SK-N-SH treated with all-trans-retinoic acid at 6 μM for 48 hours (cell line): ENCODE results near the gene OTOF.

Source experiments
- ATAC-seq: fragments of 200-7000 bp; cut with Tn5 transposase; 3 replicates; pipeline ENCODE4 v1.9.1; 2020; ENCODE audit warnings: mild to moderate bottlenecking, moderate library complexity
- ARNTL ChIP-seq: fragments of 450-650 bp; formaldehyde crosslinking; IDR thresholded peaks from 2 replicates; pipeline ENCODE4 v1.5.0; 2020; ENCODE audit warnings: low read depth, mild to moderate bottlenecking, moderate library complexity, borderline replicate concordance
- BACH2 ChIP-seq: fragments of 250-450 bp; sonication (Bioruptor Pico); IDR thresholded peaks from 2 replicates; pipeline ENCODE4 v1.9.0; 2021; ENCODE audit warnings: mild to moderate bottlenecking, borderline replicate concordance
- CREB5 ChIP-seq: fragments of 250-450 bp; sonication (Bioruptor Pico); IDR thresholded peaks from 2 replicates; pipeline ENCODE4 v1.5.1; 2020; ENCODE audit warnings: low read depth, mild to moderate bottlenecking, moderate library complexity
- CSDC2 ChIP-seq: fragments of 250-450 bp; sonication (Bioruptor Pico); IDR thresholded peaks from 2 replicates; pipeline ENCODE4 v1.5.0; 2020; ENCODE audit warnings: mild to moderate bottlenecking, moderate library complexity
- CSRNP3 ChIP-seq: fragments of 250-450 bp; sonication (Bioruptor Pico); IDR thresholded peaks from 2 replicates; pipeline ENCODE4 v1.5.1; 2021; ENCODE audit warnings: mild to moderate bottlenecking, moderate library complexity
- ESRRG ChIP-seq: fragments of 250-450 bp; sonication (Bioruptor Pico); IDR thresholded peaks from 2 replicates; pipeline ENCODE4 v1.6.1; 2021; ENCODE audit warnings: mild to moderate bottlenecking
- GLIS3 ChIP-seq: fragments of 250-450 bp; sonication (Bioruptor Pico); IDR thresholded peaks from 2 replicates; pipeline ENCODE4 v1.5.0; 2020; ENCODE audit warnings: mild to moderate bottlenecking, moderate library complexity
- OSR1 ChIP-seq: fragments of 250-450 bp; sonication (Bioruptor Pico); IDR thresholded peaks from 2 replicates; pipeline ENCODE4 v1.8.0; 2022; ENCODE audit warnings: moderate library complexity, mild to moderate bottlenecking, inconsistent platforms
- POU6F1 ChIP-seq: fragments of 250-450 bp; sonication (Bioruptor Pico); IDR thresholded peaks from 2 replicates; pipeline ENCODE4 v1.8.0; 2021; ENCODE audit warnings: low read depth, mild to moderate bottlenecking, moderate library complexity, borderline replicate concordance
- PPARA ChIP-seq: fragments of 250-450 bp; sonication (Bioruptor Pico); IDR thresholded peaks from 2 replicates; pipeline ENCODE4 v1.5.0; 2020; ENCODE audit warnings: mild to moderate bottlenecking, borderline replicate concordance
- RARB ChIP-seq: fragments of 250-450 bp; sonication (Bioruptor Pico); IDR thresholded peaks from 2 replicates; pipeline ENCODE4 v1.8.0; 2021; ENCODE audit warnings: mild to moderate bottlenecking, moderate library complexity
- SNAI2 ChIP-seq: fragments of 250-450 bp; sonication (Bioruptor Pico); IDR thresholded peaks from 2 replicates; pipeline ENCODE4 v1.5.0; 2020; ENCODE audit warnings: mild to moderate bottlenecking, moderate library complexity
- TCF4 ChIP-seq: fragments of 250-450 bp; sonication (Bioruptor Pico); IDR thresholded peaks from 2 replicates; pipeline ENCODE4 v1.8.0; 2021; ENCODE audit warnings: mild to moderate bottlenecking, moderate library complexity, borderline replicate concordance
- TOX ChIP-seq: fragments of 250-450 bp; sonication (Bioruptor Pico); IDR thresholded peaks from 2 replicates; pipeline ENCODE4 v1.8.0; 2021; ENCODE audit warnings: mild to moderate bottlenecking, moderate library complexity, borderline replicate concordance
- TSHZ2 ChIP-seq: fragments of 250-450 bp; sonication (Bioruptor Pico); IDR thresholded peaks from 2 replicates; pipeline ENCODE4 v1.5.0; 2020; ENCODE audit warnings: mild to moderate bottlenecking, moderate library complexity
- ZC3H10 ChIP-seq: fragments of 250-450 bp; sonication (Bioruptor Pico); IDR thresholded peaks from 2 replicates; pipeline ENCODE4 v1.5.1; 2021; ENCODE audit warnings: mild to moderate bottlenecking, moderate library complexity
- ZFP3 ChIP-seq: fragments of 250-450 bp; sonication (Bioruptor Pico); IDR thresholded peaks from 2 replicates; pipeline ENCODE4 v1.5.0; 2020; ENCODE audit warnings: mild to moderate bottlenecking, moderate library complexity
- ZNF565 ChIP-seq: fragments of 450-650 bp; formaldehyde crosslinking; conservative IDR thresholded peaks from 2 replicates; pipeline ENCODE4 v1.5.0; 2020; ENCODE audit warnings: low read depth, mild to moderate bottlenecking, moderate library complexity
- ZNF70 ChIP-seq: fragments of 450-650 bp; formaldehyde crosslinking; IDR thresholded peaks from 2 replicates; pipeline ENCODE4 v1.5.0; 2020; ENCODE audit warnings: mild to moderate bottlenecking, moderate library complexity
- ZNF8 ChIP-seq: fragments of 450-650 bp; formaldehyde crosslinking; IDR thresholded peaks from 2 replicates; pipeline ENCODE4 v1.5.0; 2020; ENCODE audit warnings: mild to moderate bottlenecking, moderate library complexity

OTOF gene

GRCh38 chr2:26432859-26433258 lies 45.1 kb downstream of the OTOF start (continued):
- TF ChIP-seq TSHZ2 (CRISPR knock-in tag) (no peak), OSR1 (CRISPR knock-in tag) (no peak), CSDC2 (CRISPR knock-in tag) (no peak), ZNF565 (CRISPR knock-in tag) (no peak), CSRNP3 (no peak), CREB5 (CRISPR knock-in tag) (no peak)

GRCh38 chr2:26432363-26432762 lies 45.6 kb downstream of the OTOF start:
- ATAC-seq: no peak
- TF ChIP-seq GLIS3 (CRISPR knock-in tag) (no peak), TCF4 (no peak), ZNF8 (CRISPR knock-in tag) (no peak), ZNF565 (CRISPR knock-in tag) (no peak), ZC3H10 (CRISPR knock-in tag) (no peak)
- TF ChIP-seq, all 23 proteins: peak for 0

- TF ChIP-seq POU6F1: no peak
- no peak for TF ChIP-seq CREB5 (CRISPR knock-in tag)
- no peak for TF ChIP-seq ZC3H10 (CRISPR knock-in tag)
- TF ChIP-seq BACH2 (CRISPR knock-in tag): no peak
- TF ChIP-seq OSR1 (CRISPR knock-in tag): no peak
- TF ChIP-seq RARB (CRISPR knock-in tag): no peak
- TF ChIP-seq PPARA (CRISPR knock-in tag): no peak
- no peak for TF ChIP-seq ESRRG
- TF ChIP-seq ZNF70: no peak
- no peak for TF ChIP-seq ZNF565 (CRISPR knock-in tag)
- no peak for TF ChIP-seq ZFP3 (CRISPR knock-in tag)
- no peak for TF ChIP-seq ARNTL (CRISPR knock-in tag)
- no peak for TF ChIP-seq GLIS3 (CRISPR knock-in tag)
- TF ChIP-seq TOX (CRISPR knock-in tag): no peak
- TF ChIP-seq SNAI2 (CRISPR knock-in tag): no peak
- TF ChIP-seq CSRNP3: no peak
- no peak for TF ChIP-seq TCF4
- no peak for ATAC-seq
These were observed 47.1 kb downstream of the OTOF start for GRCh38 chr2:26430826-26431225.
